ENCODE data around the gene NDUFAF3.

NDUFAF3 gene

GRCh38 chr3:49015072-49015471 lies 6.8 kb upstream of the NDUFAF3 start:
- Histone ChIP-seq H4K8ac (ENCODE audit: low read depth, low read length) (no peak overlapping the region), H2BK5ac (ENCODE audit: low read length) (no peak overlapping the region), H3K79me1 (ENCODE audit: low read length) (peaks cover 17% of the 10 kb centered on the region), H3K56ac (ENCODE audit: low read length) (no peak overlapping the region), H3K27ac (ENCODE audit: low read depth, low read length) (no peak overlapping the region), H3K4me2 (ENCODE audit: low read length) (no peak overlapping the region), H3K4me3 (ENCODE audit: low read length) (no peak overlapping the region), H2BK15ac (replicated peaks; ENCODE audit: low read depth) (no peak overlapping the region), H3K4ac (ENCODE audit: low read depth, low read length) (no peak overlapping the region), H3K27me3 (ENCODE audit: insufficient read depth, low read length, poor library complexity) (no peaks in the 10 kb centered on the region), H3K79me2 (ENCODE audit: control insufficient read depth, insufficient read depth, low read length) (peaks cover 18% of the 10 kb centered on the region), H2AK5ac (ENCODE audit: low read length) (no peak overlapping the region), H2BK120ac (ENCODE audit: low read depth, low read length) (no peak overlapping the region), H3K18ac (ENCODE audit: low read length) (no peak overlapping the region), H4K5ac (ENCODE audit: low read length) (no peak overlapping the region), H3K36me3 (ENCODE audit: control insufficient read depth, insufficient read depth, low read length) (peaks cover 18% of the 10 kb centered on the region), H3K9ac (ENCODE audit: low read length) (no peak overlapping the region), H3K23ac (ENCODE audit: low read length) (no peak overlapping the region), H3K4me1 (ENCODE audit: control insufficient read depth, low read depth, low read length) (peaks cover 3% of the 10 kb centered on the region)
- no peak for DNase-seq
- WGBS (ENCODE audit: extremely low coverage, insufficient coverage, low lambda C conversion rate), result no CpG with 5 or more reads among the region's 8 CpGs

- H3K23ac ChIP-seq (ENCODE audit: low read length), result no peak overlapping the region
- no peak overlapping the region for H3K4me2 ChIP-seq (ENCODE audit: low read length)
- H3K79me2 ChIP-seq (ENCODE audit: control insufficient read depth, insufficient read depth, low read length), result peaks cover 22% of the 10 kb centered on the region
- H3K27me3 ChIP-seq (ENCODE audit: insufficient read depth, low read length, poor library complexity), result no peaks in the 10 kb centered on the region
- no CpG with 5 or more reads among the region's 6 CpGs for WGBS (ENCODE audit: extremely low coverage, insufficient coverage, low lambda C conversion rate)
- H3K56ac ChIP-seq (ENCODE audit: low read length), result no peak overlapping the region
- no peak overlapping the region for H3K4me3 ChIP-seq (ENCODE audit: low read length)
- H4K5ac ChIP-seq (ENCODE audit: low read length), result no peak overlapping the region
- H3K4ac ChIP-seq (ENCODE audit: low read depth, low read length), result no peak overlapping the region
- no peak overlapping the region for H3K9ac ChIP-seq (ENCODE audit: low read length)
- H2BK15ac ChIP-seq (replicated peaks; ENCODE audit: low read depth), result no peak overlapping the region
- H2BK120ac ChIP-seq (ENCODE audit: low read depth, low read length), result no peak overlapping the region
- no peak overlapping the region for H4K8ac ChIP-seq (ENCODE audit: low read depth, low read length)
- H3K18ac ChIP-seq (ENCODE audit: low read length), result no peak overlapping the region
- H2AK5ac ChIP-seq (ENCODE audit: low read length), result no peak overlapping the region
- H3K36me3 ChIP-seq (ENCODE audit: control insufficient read depth, insufficient read depth, low read length), result peaks cover 18% of the 10 kb centered on the region
- H3K79me1 ChIP-seq (ENCODE audit: low read length), result peaks cover 21% of the 10 kb centered on the region
- no peak for DNase-seq
- H3K27ac ChIP-seq (ENCODE audit: low read depth, low read length), result no peak overlapping the region
- H2BK5ac ChIP-seq (ENCODE audit: low read length), result no peak overlapping the region
- H3K4me1 ChIP-seq (ENCODE audit: control insufficient read depth, low read depth, low read length), result peaks cover 5% of the 10 kb centered on the region
Measured at GRCh38 chr3:49015765-49016164, 6.2 kb upstream of the NDUFAF3 start.

GRCh38 chr3:49016414-49017228 lies 5.3 kb upstream of the NDUFAF3 start:
- no peak overlapping the region for H3K27ac ChIP-seq (ENCODE audit: low read depth, low read length)
- no peak overlapping the region for H3K4me3 ChIP-seq (ENCODE audit: low read length)

GRCh38 chr3:49017229-49017970 lies 4.5 kb upstream of the NDUFAF3 start:
- Histone ChIP-seq H3K4me1 (ENCODE audit: control insufficient read depth, low read depth, low read length) (peaks cover 5% of the 10 kb centered on the region), H3K56ac (ENCODE audit: low read length) (peak overlapping the region; percentile 94), H3K79me1 (ENCODE audit: low read length) (peaks cover 21% of the 10 kb centered on the region), H3K27me3 (ENCODE audit: insufficient read depth, low read length, poor library complexity) (no peaks in the 10 kb centered on the region), H2BK120ac (ENCODE audit: low read depth, low read length) (no peak overlapping the region), H3K4ac (ENCODE audit: low read depth, low read length) (peak overlapping the region; percentile 10), H3K4me3 (ENCODE audit: low read length) (peak overlapping the region; percentile 63), H3K18ac (ENCODE audit: low read length) (no peak overlapping the region), H2AK5ac (ENCODE audit: low read length) (no peak overlapping the region), H3K79me2 (ENCODE audit: control insufficient read depth, insufficient read depth, low read length) (peaks cover 14% of the 10 kb centered on the region), H4K8ac (ENCODE audit: low read depth, low read length) (no peak overlapping the region), H3K36me3 (ENCODE audit: control insufficient read depth, insufficient read depth, low read length) (peaks cover 12% of the 10 kb centered on the region), H3K23ac (ENCODE audit: low read length) (peak overlapping the region; percentile 66), H3K4me2 (ENCODE audit: low read length) (peak overlapping the region; percentile 96), H4K5ac (ENCODE audit: low read length) (no peak overlapping the region), H2BK5ac (ENCODE audit: low read length) (no peak overlapping the region), H3K9ac (ENCODE audit: low read length) (peak overlapping the region; percentile 92), H2BK15ac (replicated peaks; ENCODE audit: low read depth) (no peak overlapping the region), H3K27ac (ENCODE audit: low read depth, low read length) (peak overlapping the region; percentile 9)
- no peak for DNase-seq
- WGBS (ENCODE audit: extremely low coverage, insufficient coverage, low lambda C conversion rate), result no CpG with 5 or more reads among the region's 23 CpGs

More at GRCh38 chr3:49016414-49017228, 5.3 kb upstream of the NDUFAF3 start:
- H3K56ac ChIP-seq (ENCODE audit: low read length), result no peak overlapping the region
- H3K79me1 ChIP-seq (ENCODE audit: low read length), result peaks cover 21% of the 10 kb centered on the region
- H3K27me3 ChIP-seq (ENCODE audit: insufficient read depth, low read length, poor library complexity), result no peaks in the 10 kb centered on the region
- no peak overlapping the region for H4K8ac ChIP-seq (ENCODE audit: low read depth, low read length)
- H3K4ac ChIP-seq (ENCODE audit: low read depth, low read length), result no peak overlapping the region
- DNase-seq, result no peak
- H3K4me1 ChIP-seq (ENCODE audit: control insufficient read depth, low read depth, low read length), result peaks cover 5% of the 10 kb centered on the region
- no peak overlapping the region for H3K18ac ChIP-seq (ENCODE audit: low read length)
- peaks cover 18% of the 10 kb centered on the region for H3K36me3 ChIP-seq (ENCODE audit: control insufficient read depth, insufficient read depth, low read length)
- H4K5ac ChIP-seq (ENCODE audit: low read length), result no peak overlapping the region
- H3K79me2 ChIP-seq (ENCODE audit: control insufficient read depth, insufficient read depth, low read length), result peaks cover 18% of the 10 kb centered on the region
- H2BK15ac ChIP-seq (replicated peaks; ENCODE audit: low read depth), result no peak overlapping the region
- no peak overlapping the region for H3K9ac ChIP-seq (ENCODE audit: low read length)
- no CpG with 5 or more reads among the region's 6 CpGs for WGBS (ENCODE audit: extremely low coverage, insufficient coverage, low lambda C conversion rate)
- no peak overlapping the region for H2BK5ac ChIP-seq (ENCODE audit: low read length)
- no peak overlapping the region for H3K4me2 ChIP-seq (ENCODE audit: low read length)
- no peak overlapping the region for H2AK5ac ChIP-seq (ENCODE audit: low read length)
- H2BK120ac ChIP-seq (ENCODE audit: low read depth, low read length), result no peak overlapping the region
- H3K23ac ChIP-seq (ENCODE audit: low read length), result no peak overlapping the region

- peak within 1 kb of the TSS; percentile 9 for H3K27ac ChIP-seq (ENCODE audit: low read depth, low read length)
- peak within 1 kb of the TSS; percentile 94 for H3K56ac ChIP-seq (ENCODE audit: low read length)
- H4K5ac ChIP-seq (ENCODE audit: low read length), result no peak within 1 kb of the TSS
- H2BK15ac ChIP-seq (replicated peaks; ENCODE audit: low read depth), result no peak within 1 kb of the TSS
- H3K27me3 ChIP-seq (ENCODE audit: insufficient read depth, low read length, poor library complexity), result no peaks in the 10 kb centered on the region
- H3K36me3 ChIP-seq (ENCODE audit: control insufficient read depth, insufficient read depth, low read length), result peaks cover 11% of the 10 kb centered on the region
- no CpG with 5 or more reads among the region's 85 CpGs for WGBS (ENCODE audit: extremely low coverage, insufficient coverage, low lambda C conversion rate)
- peak within 1 kb of the TSS; percentile 63 for H3K4me3 ChIP-seq (ENCODE audit: low read length)
- no peak within 1 kb of the TSS for H2BK5ac ChIP-seq (ENCODE audit: low read length)
- peaks cover 8% of the 10 kb centered on the region for H3K4me1 ChIP-seq (ENCODE audit: control insufficient read depth, low read depth, low read length)
- H3K4me2 ChIP-seq (ENCODE audit: low read length), result peak within 1 kb of the TSS; percentile 96
- H3K4ac ChIP-seq (ENCODE audit: low read depth, low read length), result peak within 1 kb of the TSS; percentile 10
- H2BK120ac ChIP-seq (ENCODE audit: low read depth, low read length), result no peak within 1 kb of the TSS
- H3K79me1 ChIP-seq (ENCODE audit: low read length), result peaks cover 20% of the 10 kb centered on the region
- H3K9ac ChIP-seq (ENCODE audit: low read length), result peak within 1 kb of the TSS; percentile 92
- H3K23ac ChIP-seq (ENCODE audit: low read length), result peak within 1 kb of the TSS; percentile 66
- H4K8ac ChIP-seq (ENCODE audit: low read depth, low read length), result no peak within 1 kb of the TSS
- peaks cover 15% of the 10 kb centered on the region for H3K79me2 ChIP-seq (ENCODE audit: control insufficient read depth, insufficient read depth, low read length)
- peak; percentile 75 for DNase-seq
- H3K18ac ChIP-seq (ENCODE audit: low read length), result no peak within 1 kb of the TSS
- no peak within 1 kb of the TSS for H2AK5ac ChIP-seq (ENCODE audit: low read length)
Measured at GRCh38 chr3:49017971-49018706, 3.8 kb upstream of the NDUFAF3 start, which contains the start of gene DALRD3. Gene DALRD3, minus strand, starts transcription at chr3:49018580. Its CDS starts 16 bp downstream, at chr3:49018564.

Data from mesendoderm (in vitro differentiated cells).